ENCODE data around the gene COL11A1.

GRCh38 chr1:103058391-103058790 lies 49.9 kb downstream of the COL11A1 start:
- no peak for TF ChIP-seq CTCF (IDR thresholded peaks at IDR 0.05)
- no peak for TF ChIP-seq POLR2A (IDR thresholded peaks at IDR 0.05)
